ENCODE results near the gene NCK2.

DNA sequence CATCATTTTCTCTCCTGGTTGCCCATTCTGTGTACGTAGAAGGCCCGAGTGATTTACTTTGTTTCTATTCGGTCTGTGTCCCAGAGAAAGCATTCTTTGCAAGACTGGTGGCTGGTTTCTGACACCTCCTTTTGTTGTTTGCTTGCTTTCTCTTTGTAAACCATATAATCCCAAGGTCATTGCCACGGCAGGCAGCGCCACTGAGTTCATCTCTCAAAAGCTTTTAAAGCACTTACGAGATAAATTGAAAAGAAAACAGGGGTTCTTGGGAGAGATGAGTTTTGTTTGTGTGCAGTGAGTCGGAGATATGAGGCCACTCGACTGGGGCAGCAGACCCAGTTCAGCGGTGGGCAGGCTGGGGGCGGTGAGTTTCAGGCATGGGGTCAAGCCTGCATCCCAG lies 137.6 kb downstream of the NCK2 start:
- TF ChIP-seq, protein P1, sequence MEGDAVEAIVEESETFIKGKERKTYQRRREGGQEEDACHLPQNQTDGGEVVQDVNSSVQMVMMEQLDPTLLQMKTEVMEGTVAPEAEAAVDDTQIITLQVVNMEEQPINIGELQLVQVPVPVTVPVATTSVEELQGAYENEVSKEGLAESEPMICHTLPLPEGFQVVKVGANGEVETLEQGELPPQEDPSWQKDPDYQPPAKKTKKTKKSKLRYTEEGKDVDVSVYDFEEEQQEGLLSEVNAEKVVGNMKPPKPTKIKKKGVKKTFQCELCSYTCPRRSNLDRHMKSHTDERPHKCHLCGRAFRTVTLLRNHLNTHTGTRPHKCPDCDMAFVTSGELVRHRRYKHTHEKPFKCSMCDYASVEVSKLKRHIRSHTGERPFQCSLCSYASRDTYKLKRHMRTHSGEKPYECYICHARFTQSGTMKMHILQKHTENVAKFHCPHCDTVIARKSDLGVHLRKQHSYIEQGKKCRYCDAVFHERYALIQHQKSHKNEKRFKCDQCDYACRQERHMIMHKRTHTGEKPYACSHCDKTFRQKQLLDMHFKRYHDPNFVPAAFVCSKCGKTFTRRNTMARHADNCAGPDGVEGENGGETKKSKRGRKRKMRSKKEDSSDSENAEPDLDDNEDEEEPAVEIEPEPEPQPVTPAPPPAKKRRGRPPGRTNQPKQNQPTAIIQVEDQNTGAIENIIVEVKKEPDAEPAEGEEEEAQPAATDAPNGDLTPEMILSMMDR (IDR thresholded peaks at IDR 0.05) = no peak
- no peak for TF ChIP-seq POLR2A (IDR thresholded peaks at IDR 0.05)

All from body of pancreas (tissue), 4 donors.